Mammary epithelial cell (primary cell): ENCODE measurements around the gene ECEL1.

Source experiments
- EZH2 ChIP-seq: IDR thresholded peaks from 2 replicates; pipeline ENCODE4 v1.6.1; 2012; ENCODE audit warnings: low read length, inconsistent platforms, borderline replicate concordance
- TF ChIP-seq, protein P1 (sequence below), 2 donors: IDR thresholded peaks in 1 of 2; conservative IDR thresholded peaks in 1 of 2; 2 replicates each; pipeline ENCODE4 v1.5.1; 2011 to 2012; ENCODE audit warnings: inconsistent platforms in 2 of 2, low read length in 2 of 2, mild to moderate bottlenecking in 2 of 2, control low read depth in 1 of 2, low read depth in 1 of 2; ENCODE audit not compliant: insufficient read depth in 1 of 2; ENCODE audit errors: extremely low read depth in 1 of 2

DNA sequence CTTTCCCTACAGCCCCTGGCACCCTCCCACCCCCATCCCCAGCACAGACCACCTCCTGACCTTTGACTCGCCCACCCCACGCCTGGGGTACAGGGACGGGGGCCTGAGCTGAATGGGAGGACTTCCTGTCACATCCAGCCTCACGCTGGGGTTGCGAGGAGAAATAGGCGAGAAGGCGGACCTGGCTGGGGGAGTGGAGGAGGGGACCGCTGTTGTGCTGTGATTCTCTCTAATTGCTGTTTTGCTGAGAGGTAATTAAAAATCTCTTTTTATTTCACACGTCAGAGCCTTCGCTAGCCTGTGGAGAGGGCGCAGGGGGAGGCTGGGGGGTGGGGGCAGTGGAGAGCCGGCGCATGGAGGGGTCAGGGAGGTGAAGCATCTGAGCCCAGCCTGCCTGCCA is 9.7 kb upstream of the ECEL1 start:
- TF ChIP-seq, protein P1, sequence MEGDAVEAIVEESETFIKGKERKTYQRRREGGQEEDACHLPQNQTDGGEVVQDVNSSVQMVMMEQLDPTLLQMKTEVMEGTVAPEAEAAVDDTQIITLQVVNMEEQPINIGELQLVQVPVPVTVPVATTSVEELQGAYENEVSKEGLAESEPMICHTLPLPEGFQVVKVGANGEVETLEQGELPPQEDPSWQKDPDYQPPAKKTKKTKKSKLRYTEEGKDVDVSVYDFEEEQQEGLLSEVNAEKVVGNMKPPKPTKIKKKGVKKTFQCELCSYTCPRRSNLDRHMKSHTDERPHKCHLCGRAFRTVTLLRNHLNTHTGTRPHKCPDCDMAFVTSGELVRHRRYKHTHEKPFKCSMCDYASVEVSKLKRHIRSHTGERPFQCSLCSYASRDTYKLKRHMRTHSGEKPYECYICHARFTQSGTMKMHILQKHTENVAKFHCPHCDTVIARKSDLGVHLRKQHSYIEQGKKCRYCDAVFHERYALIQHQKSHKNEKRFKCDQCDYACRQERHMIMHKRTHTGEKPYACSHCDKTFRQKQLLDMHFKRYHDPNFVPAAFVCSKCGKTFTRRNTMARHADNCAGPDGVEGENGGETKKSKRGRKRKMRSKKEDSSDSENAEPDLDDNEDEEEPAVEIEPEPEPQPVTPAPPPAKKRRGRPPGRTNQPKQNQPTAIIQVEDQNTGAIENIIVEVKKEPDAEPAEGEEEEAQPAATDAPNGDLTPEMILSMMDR (conservative IDR thresholded peaks at IDR 0.05 in 1 of 2, IDR thresholded peaks at IDR 0.05 in 1 of 2; ENCODE audit: extremely low read depth in 1 of 2, insufficient read depth in 1 of 2, low read depth in 1 of 2, low read length in 2 of 2): no peak
- no peak for TF ChIP-seq EZH2
